Measurements from ENCODE around the gene SKOR1.

The SKOR1 gene

DNA sequence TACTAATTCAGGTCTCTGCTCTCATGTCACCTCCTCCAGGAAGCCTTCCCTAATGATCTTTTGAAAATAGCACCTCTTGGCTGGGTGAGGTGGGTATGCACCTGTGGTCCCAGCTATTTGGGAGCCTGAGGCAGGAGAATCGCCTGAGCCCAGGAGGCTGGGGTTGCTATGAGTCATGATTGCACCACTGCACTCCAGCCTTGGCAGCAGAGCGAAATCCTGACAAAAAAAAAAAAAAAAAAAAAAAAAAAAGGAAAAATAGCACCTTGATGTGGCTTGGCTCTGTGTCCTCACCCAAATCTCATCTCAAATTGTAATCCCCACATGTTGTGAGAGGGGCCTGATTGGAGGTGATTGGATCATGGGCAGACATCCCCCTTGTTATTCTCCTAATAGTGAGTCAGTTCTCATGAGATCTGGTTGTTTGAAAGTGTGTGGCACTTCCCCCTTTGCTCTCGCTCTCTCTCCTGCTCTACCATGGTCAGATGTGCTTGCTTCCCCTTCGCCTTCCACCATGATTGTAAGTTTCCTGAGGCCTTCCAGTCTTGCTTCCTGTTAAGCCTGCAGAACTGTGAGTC, 25.8 kb downstream of the SKOR1 start:
- DNase-seq (ENCODE audit: low read depth in 2 of 2) = no peak

DNA sequence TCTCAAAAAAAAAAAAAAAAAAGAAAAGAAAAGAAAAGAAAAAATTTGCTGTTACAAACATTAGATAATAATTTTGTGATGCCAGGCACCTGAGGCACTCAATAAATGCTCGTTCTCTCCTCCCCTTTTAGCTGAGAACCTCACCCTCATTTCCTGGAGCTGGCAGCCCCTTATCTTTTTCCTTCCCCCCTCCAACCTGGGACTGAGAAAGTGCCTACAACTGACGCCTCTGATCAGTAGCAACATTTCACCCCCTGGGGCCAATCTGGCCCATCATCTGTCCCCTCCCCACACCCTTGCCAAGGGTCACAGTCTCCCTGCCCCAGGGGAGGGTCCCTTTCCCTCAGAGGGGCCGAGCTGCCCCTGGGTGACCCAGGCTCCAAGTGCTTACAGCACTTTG, 27.1 kb downstream of the SKOR1 start:
- DNase-seq (ENCODE audit: low read depth in 2 of 2) = no peak

DNA sequence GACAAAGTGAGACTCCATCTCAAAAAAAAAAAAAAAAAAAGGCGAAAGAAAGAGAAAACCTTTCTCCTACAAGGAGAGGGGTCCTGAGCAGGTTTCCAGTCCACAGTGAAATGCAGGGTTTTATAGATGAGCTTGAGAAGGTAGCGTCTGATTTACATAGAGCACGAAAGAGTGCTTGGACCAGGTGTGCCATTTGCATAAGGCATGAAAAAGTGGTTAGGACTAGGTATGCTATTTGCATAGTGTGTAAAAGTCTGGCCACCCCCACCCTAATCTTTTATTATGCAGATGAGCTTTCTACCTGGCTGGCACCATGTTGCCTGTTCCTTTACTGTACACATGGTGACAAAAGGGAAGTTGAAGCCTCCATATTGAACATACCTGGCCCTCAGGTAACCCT, 28.1 kb downstream of the SKOR1 start:
- no peak for DNase-seq (ENCODE audit: low read depth in 2 of 2)

DNA sequence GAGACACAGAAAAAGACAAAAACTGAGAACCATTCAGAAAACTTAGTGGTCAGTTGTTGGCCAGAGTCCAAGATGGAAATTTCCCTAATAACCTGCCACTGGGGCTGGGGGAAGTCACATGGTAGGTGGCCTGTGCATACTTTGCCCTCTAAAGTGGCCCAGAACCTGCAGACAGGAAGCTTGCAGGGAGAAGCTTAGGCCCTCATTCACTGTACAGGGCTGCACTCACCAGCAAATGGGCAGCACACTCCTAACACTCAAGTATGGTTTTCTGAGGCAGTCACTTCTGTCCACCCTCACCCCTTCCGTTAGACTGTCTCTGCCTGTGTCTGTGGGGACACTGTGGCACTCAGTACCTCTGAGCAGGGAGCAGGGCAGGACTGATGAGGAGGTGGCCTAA, 29.0 kb downstream of the SKOR1 start:
- no peak for DNase-seq (ENCODE audit: low read depth in 2 of 2)

GRCh38 chr15:67855842-67856241, 30.5 kb downstream of the SKOR1 start:
- DNase-seq (ENCODE audit: low read depth in 2 of 2) = no peak

- DNase-seq (ENCODE audit: low read depth in 2 of 2) = no peak
These were observed 31.9 kb downstream of the SKOR1 start for GRCh38 chr15:67857220-67857619.

GRCh38 chr15:67859331-67859946, 34.1 kb downstream of the SKOR1 start:
- DNase-seq (ENCODE audit: low read depth in 2 of 2) = no peak

GRCh38 chr15:67861983-67862382, 36.7 kb downstream of the SKOR1 start:
- DNase-seq (ENCODE audit: low read depth in 2 of 2) = no peak

DNA sequence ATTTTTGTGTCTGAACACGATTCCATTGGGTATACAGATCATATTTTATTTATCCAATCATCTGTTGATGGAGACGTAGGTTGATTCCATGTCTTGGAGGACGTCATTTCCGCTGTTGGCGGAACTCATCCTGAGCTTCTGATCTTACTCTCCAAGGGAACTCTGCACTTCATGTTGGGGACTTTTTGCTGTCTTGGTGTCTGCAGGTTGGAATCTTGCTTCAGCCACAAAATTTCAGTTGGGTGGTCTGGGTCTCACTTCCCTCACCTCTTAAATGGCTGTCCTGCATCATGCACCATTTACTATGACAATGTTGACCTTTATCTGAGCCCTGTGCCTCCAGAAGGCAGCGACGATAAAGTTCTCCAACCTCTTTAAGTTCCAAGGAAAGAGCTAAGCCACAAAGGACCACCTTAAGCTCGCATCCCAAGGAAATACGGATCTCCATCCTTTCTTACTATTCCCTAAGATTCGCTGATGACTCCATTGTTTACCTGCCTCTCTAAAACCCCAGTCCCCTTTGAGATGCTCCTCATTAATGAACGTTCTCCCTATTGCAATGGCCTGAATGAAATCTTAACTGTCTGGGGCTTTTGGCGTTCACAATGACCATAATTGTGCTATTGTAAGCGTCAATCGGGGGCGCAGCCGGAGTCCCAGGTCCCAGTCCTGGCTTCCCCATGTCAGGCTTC, 37.6 kb downstream of the SKOR1 start:
- DNase-seq (ENCODE audit: low read depth in 2 of 2) = no peak

DNA sequence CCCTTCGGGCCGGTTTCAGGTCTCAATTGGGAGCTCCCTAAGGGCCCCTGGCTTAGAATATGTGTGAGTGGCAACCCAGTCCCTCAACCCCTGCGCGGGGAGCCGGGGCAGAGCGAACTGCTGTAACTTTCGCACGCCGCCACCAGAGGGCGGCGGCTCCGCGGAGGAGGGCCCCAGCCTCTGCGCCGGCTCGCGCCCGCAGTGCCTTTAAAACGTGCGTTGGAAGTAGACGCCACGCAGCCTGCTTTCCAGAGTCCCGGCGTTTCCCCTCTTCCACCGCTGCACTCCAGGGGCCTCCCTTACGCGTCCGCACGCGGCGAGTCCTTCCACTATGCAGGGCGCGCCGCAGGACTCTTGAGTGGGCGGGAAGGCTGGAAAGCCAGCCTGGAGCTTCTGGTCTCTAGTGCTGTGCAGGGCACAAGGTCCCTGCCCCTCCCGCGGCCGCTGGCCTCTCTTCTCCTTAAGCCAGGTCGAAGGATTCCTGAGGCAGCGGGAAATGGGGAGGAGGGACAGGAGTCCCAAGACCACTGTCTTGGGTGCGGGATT, 38.2 kb downstream of the SKOR1 start:
- DNase-seq (ENCODE audit: low read depth in 2 of 2) = peak; percentile 17 to 57

DNA sequence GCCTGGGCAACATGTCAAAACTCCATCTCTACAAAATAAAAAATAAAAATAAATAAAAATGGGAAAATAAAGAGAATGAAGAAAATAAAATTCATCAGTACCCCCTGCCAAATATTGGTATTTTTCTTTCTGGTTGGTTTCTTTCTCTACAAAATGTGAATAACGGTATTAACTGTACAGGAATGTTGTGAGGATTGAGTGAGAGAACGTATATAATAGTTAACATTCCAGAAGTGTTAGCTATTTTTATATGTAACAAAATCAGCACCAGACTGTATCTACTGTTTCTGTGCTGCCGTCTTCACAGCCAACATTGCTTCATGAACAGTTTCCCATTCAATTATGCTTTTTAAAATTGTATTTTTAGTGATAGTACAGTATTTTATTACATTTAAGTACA, 40.0 kb downstream of the SKOR1 start:
- DNase-seq (ENCODE audit: low read depth in 2 of 2) = no peak

GRCh38 chr15:67865766-67866165, 40.5 kb downstream of the SKOR1 start:
- no peak for DNase-seq (ENCODE audit: low read depth in 2 of 2)

DNA sequence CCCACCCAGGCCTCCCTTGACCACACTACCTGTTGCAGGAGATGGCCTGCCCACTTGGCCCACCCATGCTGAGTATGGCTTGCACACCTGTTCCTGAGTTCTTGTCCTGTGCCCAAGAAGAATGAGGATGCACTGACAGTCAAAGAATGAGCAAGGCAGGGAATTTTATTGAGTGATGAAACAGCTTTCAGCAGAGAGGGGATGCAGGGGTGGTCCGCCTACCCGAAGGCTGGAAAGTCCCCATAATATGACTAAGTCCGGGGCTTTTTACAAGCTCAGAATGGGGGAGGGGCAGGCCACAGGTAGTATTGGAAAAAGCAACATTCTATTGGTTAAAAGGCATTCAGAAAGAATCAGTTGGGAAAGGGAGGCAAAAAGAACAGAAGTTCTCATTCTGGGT, 44.4 kb downstream of the SKOR1 start:
- DNase-seq (ENCODE audit: low read depth in 2 of 2) = no peak

- no peak for DNase-seq (ENCODE audit: low read depth in 2 of 2)
These were observed 45.6 kb downstream of the SKOR1 start for GRCh38 chr15:67870868-67871408.

- DNase-seq (ENCODE audit: low read depth in 2 of 2) = no peak
These were observed 48.5 kb downstream of the SKOR1 start for GRCh38 chr15:67873777-67874176.

DNA sequence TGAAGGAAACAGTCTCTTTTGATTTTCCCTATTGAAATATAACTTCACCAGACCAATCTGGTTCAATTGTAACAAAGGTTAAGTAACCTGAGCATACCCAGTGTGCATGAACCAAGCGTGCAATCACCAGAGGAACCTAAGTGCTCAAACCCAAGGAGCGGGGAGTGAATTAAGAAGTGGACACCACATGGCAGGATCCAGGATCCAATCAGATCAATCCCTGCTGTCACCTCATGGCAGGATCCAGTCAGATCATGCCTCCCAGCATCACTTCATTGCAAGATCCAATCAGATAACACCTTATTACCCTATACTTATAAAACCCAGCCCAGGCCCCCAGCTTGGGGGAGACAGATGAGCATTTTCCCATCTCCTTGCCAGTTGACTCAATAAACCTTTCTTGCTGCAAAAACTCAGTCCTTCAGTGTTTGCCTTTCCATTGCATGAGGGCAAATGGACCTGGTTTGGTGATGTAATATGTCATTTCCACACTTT, 53.5 kb downstream of the SKOR1 start:
- DNase-seq (ENCODE audit: low read depth in 2 of 2) = no peak

DNA sequence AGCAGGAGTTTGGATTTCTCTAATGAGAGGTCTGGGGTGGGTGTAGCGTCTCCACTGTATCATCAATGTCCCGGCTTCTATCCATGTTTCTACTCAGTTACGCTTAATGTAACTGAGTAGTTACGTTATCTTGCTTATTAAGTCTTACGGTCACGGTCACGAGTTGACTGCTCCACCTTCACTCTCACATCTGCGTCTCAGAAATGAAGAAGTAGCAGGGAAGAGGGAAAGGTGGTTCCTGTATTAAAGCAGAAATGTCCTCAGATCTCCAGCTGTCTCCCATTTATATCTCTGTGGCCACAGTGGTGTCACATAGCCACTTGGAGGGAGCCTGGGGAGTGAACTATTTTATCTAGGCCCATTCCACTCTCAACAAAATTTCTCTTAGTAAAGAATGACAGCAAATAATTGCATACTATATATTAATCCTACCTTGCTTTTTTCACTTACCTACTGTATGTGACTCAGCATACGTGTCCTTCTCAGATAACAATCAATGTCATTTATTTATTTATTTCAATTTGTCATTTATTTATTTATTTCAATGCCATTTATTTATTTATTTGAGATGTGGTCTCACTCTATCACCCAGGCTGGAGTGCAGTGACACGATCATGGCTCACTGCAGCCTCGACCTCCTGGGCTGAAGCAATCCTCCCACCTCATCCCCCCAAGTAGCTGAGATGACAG, 54.3 kb downstream of the SKOR1 start:
- no peak for DNase-seq (ENCODE audit: low read depth in 2 of 2)

DNA sequence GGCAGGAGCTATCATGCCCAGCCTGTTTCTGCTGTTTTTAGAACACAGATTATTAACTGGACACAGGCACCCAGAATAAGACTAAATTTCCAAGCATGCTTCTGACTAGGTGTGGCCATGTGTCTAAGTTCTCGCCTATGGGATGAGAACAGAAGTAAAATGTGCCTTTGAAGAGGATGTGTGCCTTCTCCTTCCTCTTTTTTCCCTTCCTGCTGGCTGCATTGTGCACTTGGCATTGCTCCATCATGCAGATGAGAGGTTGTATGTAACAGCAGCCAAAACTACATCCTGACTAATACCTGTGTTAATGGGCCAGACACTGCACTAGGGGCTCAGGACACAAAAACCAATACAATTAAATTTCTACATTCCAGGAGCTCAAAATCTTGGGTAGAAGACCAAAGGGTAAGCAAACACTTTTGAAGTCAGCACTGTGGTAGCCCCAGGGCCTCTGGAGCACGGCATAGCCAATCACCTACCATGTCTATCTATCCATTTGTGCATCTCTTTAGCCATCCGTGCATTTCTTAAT, 55.4 kb downstream of the SKOR1 start:
- DNase-seq (ENCODE audit: low read depth in 2 of 2) = no peak

- no peak for DNase-seq (ENCODE audit: low read depth in 2 of 2)
These were observed 57.4 kb downstream of the SKOR1 start for GRCh38 chr15:67882487-67883233.

GRCh38 chr15:67883234-67883773, 58.0 kb downstream of the SKOR1 start:
- DNase-seq (ENCODE audit: low read depth in 2 of 2) = no peak

DNA sequence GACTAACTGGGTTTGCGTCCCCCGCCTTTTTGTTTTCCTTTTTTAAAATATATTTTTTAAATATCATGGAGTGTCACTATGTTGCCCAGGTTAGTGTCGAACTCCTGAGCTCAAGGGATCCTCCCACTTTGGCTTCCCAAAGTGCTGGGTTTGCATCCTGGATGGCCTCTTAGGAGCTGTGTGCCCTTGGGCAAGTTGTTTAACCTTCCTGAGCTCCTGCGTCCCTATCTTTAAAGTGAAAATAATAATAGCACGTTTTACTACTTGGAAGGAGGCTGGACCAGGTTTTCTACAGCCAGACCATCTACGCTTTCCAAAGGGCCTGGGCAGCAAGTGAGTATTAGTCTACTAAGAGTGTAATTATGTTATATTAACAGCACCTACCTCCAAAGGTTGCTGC, 58.7 kb downstream of the SKOR1 start:
- no peak for DNase-seq (ENCODE audit: low read depth in 2 of 2)
